Neuronal stem cell (in vitro differentiated cells): ENCODE measurements around the gene GPN1.

Source experiments
- DNase-seq: peaks from one replicate; pipeline ENCODE4 v3.0.0-alpha.2; 2013; ENCODE audit warnings: low spot score
- H2AFZ ChIP-seq: one replicate; pipeline ENCODE4 v1.6.1; 2013; ENCODE audit warnings: mild to moderate bottlenecking, low read length, inconsistent platforms
- H2AK5ac ChIP-seq: 2 replicates; pipeline ENCODE4 v1.6.1; 2013; ENCODE audit warnings: low read depth, mild to moderate bottlenecking, inconsistent platforms, low read length, moderate library complexity, mixed read lengths
- H2BK120ac ChIP-seq: 2 replicates; pipeline ENCODE4 v1.6.1; 2013; ENCODE audit warnings: low read depth, mild to moderate bottlenecking, inconsistent platforms, low read length, moderate library complexity, mixed read lengths
- H2BK12ac ChIP-seq: one replicate; pipeline ENCODE4 v1.6.1; 2013; ENCODE audit warnings: low read length, inconsistent platforms
- H2BK15ac ChIP-seq: 2 replicates; pipeline ENCODE4 v1.6.1; 2013; ENCODE audit warnings: mild to moderate bottlenecking, low read length, inconsistent platforms, mixed read lengths
- H2BK5ac ChIP-seq: one replicate; pipeline ENCODE4 v1.6.1; 2013; ENCODE audit warnings: inconsistent platforms, mild to moderate bottlenecking, low read length, moderate library complexity
- H3K14ac ChIP-seq: one replicate; pipeline ENCODE4 v1.6.1; 2013; ENCODE audit warnings: low read length, inconsistent platforms
- H3K18ac ChIP-seq: 2 replicates; pipeline ENCODE4 v1.6.1; 2013; ENCODE audit warnings: low read length, inconsistent platforms
- H3K23ac ChIP-seq: 2 replicates; pipeline ENCODE4 v1.6.1; 2013; ENCODE audit warnings: low read depth, mild to moderate bottlenecking, mixed read lengths, low read length, inconsistent platforms; ENCODE audit not compliant: poor library complexity
- H3K27ac ChIP-seq: replicated peaks from 3 replicates; pipeline ENCODE4 v1.5.1; 2013; ENCODE audit warnings: low read length, inconsistent platforms
- H3K27me3 ChIP-seq, 3 experiments: 2 replicates each; pipeline ENCODE4 v1.6.1; 2013; ENCODE audit warnings: low read length in 3 of 3, mild to moderate bottlenecking in 2 of 3, inconsistent platforms in 1 of 3, low read depth in 1 of 3, mixed read lengths in 1 of 3, moderate library complexity in 1 of 3; ENCODE audit not compliant: control insufficient read depth in 3 of 3, insufficient read depth in 3 of 3
- H3K36me3 ChIP-seq, 2 donors: replicated peaks in 1 of 2; 2 replicates each; pipeline ENCODE4 v1.6.1; 2013; ENCODE audit warnings: low read length in 2 of 2; ENCODE audit not compliant: control insufficient read depth in 2 of 2, insufficient read depth in 2 of 2
- H3K4ac ChIP-seq: 2 replicates; pipeline ENCODE4 v1.6.1; 2013; ENCODE audit warnings: inconsistent platforms, mild to moderate bottlenecking, low read length, moderate library complexity
- H3K4me1 ChIP-seq, 2 donors: 1 replicate in 1 of 2; 2 replicates in 1 of 2; pipeline ENCODE4 v1.6.1; 2013; ENCODE audit warnings: low read length in 2 of 2, low read depth in 1 of 2; ENCODE audit not compliant: control insufficient read depth in 2 of 2, insufficient read depth in 1 of 2
- H3K4me2 ChIP-seq: one replicate; pipeline ENCODE4 v1.6.1; 2013; ENCODE audit warnings: mild to moderate bottlenecking, low read length, inconsistent platforms; ENCODE audit not compliant: insufficient read depth, poor library complexity, severe bottlenecking
- H3K4me3 ChIP-seq, 2 donors: 2 replicates each; pipeline ENCODE4 v1.5.1; 2013; ENCODE audit warnings: low read length in 2 of 2, mild to moderate bottlenecking in 2 of 2, inconsistent platforms in 1 of 2, moderate library complexity in 1 of 2
- H3K79me1 ChIP-seq: one replicate; pipeline ENCODE4 v1.6.1; 2013; ENCODE audit warnings: low read depth, mild to moderate bottlenecking, inconsistent platforms, low read length, moderate library complexity
- H3K9ac ChIP-seq: one replicate; pipeline ENCODE4 v1.6.1; 2013; ENCODE audit warnings: mild to moderate bottlenecking, low read depth, low read length, inconsistent platforms; ENCODE audit not compliant: poor library complexity
- H3K9me3 ChIP-seq, 2 donors: replicated peaks in 1 of 2; 2 replicates each; pipeline versions ENCODE3 to v1.6.1; 2013; ENCODE audit warnings: low read length in 2 of 2, mild to moderate bottlenecking in 2 of 2, inconsistent platforms in 1 of 2, low read depth in 1 of 2, mixed read lengths in 1 of 2, moderate library complexity in 1 of 2; ENCODE audit not compliant: control insufficient read depth in 2 of 2, insufficient read depth in 1 of 2
- H4K8ac ChIP-seq: one replicate; pipeline ENCODE4 v1.6.1; 2013; ENCODE audit warnings: low read depth, mild to moderate bottlenecking, inconsistent platforms, low read length, moderate library complexity
- H4K91ac ChIP-seq: one replicate; pipeline ENCODE4 v1.6.1; 2013; ENCODE audit warnings: low read length, low read depth, mild to moderate bottlenecking, inconsistent platforms; ENCODE audit not compliant: poor library complexity
- WGBS, 2 donors: extraction: QIAGEN DNeasy Blood & Tissue Kit; methylation state at CpG; one replicate each; pipeline ENCODE4 v1.1.7; 2013; ENCODE audit warnings: missing lambda C conversion rate in 2 of 2, mixed read lengths in 1 of 2; ENCODE audit not compliant: insufficient read length in 2 of 2, insufficient replicate concordance in 1 of 2; ENCODE audit errors: extremely low coverage in 2 of 2; 5-methylcytosine and 5-hydroxymethylcytosine counted together

GPN1 gene

DNA sequence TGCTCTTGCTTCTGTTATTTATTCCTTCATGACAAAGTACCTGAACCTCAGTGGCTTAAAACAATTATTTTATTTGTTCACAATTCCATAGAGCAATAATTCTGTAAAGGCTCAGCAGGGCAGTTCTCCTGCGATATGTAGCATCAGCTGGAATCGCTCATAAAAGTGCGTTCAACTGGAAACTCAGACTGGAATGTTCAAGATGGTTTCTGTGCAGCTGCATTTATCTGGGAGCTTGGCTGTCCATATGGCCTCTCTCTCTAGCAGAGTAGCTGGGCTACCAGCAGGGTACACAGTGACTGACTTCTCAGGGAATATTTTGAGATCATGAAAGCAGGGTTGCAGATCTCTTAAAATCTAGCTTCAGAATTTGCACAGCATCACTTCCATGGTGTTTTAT, 13.5 kb upstream of the GPN1 start:
- Histone ChIP-seq H2AFZ (no peak overlapping the region), H3K4me2 (no peak overlapping the region), H3K36me3 (peaks cover 18 to 94% of the 10 kb centered on the region in 2 donors), H3K14ac (no peak overlapping the region), H3K23ac (no peak overlapping the region), H2BK12ac (no peak overlapping the region), H2BK15ac (no peak overlapping the region), H3K9me3 (no peaks in the 10 kb centered on the region), H3K27ac (no peak overlapping the region), H3K4me1 (no peaks in the 10 kb centered on the region), H4K91ac (no peak overlapping the region), H3K4me3 (no peak overlapping the region), H2AK5ac (no peak overlapping the region), H3K79me1 (no peaks in the 10 kb centered on the region), H2BK120ac (no peak overlapping the region), H3K27me3 (no peaks in the 10 kb centered on the region), H3K9ac (no peak overlapping the region), H3K18ac (no peak overlapping the region), H2BK5ac (no peak overlapping the region), H4K8ac (no peak overlapping the region), H3K4ac (no peak overlapping the region)
- no peak for DNase-seq
- no CpG with 5 or more reads among the region's 3 CpGs for WGBS, 2 donors

DNA sequence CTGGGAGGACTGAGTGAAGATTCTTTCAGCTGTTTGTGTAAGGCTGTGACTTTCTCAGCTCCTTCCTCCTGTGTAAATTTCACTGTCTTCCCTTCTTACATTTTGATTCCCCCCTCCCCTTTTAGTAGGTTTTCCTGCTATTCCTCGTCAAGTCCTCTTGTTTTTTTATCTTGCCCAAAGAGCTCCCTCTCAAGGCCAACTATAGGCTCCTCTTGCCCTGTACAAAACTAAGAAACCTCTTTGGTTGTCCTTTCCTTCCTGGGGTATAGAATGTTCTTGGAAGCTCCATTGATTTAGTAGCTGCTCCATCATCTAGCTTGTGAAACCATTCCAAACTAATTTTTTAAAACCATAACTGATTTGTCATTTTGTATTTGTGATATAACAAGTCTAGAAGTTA, 7.3 kb upstream of the GPN1 start:
- no peak overlapping the region for H2BK12ac ChIP-seq
- H3K18ac ChIP-seq, result no peak overlapping the region
- H3K14ac ChIP-seq, result no peak overlapping the region
- no peak overlapping the region for H4K91ac ChIP-seq
- no peak overlapping the region for H3K4me2 ChIP-seq
- no peak overlapping the region for H3K4ac ChIP-seq
- no peaks in the 10 kb centered on the region for H3K27me3 ChIP-seq
- H4K8ac ChIP-seq, result no peak overlapping the region
- no peak overlapping the region for H2BK5ac ChIP-seq
- no peak overlapping the region for H3K23ac ChIP-seq
- peaks cover 15 to 89% of the 10 kb centered on the region in 2 donors for H3K36me3 ChIP-seq
- H2AK5ac ChIP-seq, result no peak overlapping the region
- no peak overlapping the region for H3K4me3 ChIP-seq
- peaks cover 0 to 5% of the 10 kb centered on the region in 2 donors for H3K4me1 ChIP-seq
- H3K9ac ChIP-seq, result no peak overlapping the region
- H3K9me3 ChIP-seq, result no peaks in the 10 kb centered on the region
- no CpG with 5 or more reads among the region's 1 CpG for whole genome bisulfite sequencing, 2 donors
- no peaks in the 10 kb centered on the region for H3K79me1 ChIP-seq
- H2BK120ac ChIP-seq, result no peak overlapping the region
- H3K27ac ChIP-seq, result no peak overlapping the region
- H2BK15ac ChIP-seq, result no peak overlapping the region
- DNase-seq, result no peak
- no peak overlapping the region for H2AFZ ChIP-seq

DNA sequence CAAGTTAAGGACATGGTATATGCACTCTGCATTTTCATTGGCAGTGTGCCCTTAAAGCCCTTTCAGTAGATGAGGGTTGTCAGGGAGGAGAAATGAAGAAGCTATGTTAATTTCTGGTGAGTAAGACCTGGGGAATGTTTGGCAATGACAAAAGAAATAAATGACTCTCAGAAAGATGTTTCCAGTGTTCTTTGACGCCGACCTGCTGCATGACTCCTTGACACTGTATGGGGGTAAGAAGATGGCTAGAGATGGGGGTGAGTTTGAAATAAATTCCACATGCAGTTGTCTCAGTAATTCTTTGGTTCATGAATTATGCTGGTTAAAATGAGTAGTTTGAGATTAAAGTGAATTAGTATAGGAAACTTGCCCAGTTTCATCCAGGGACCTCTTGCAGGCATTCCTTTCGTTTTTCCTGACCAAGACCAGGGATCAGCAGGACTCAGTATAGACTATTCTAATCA, 5.9 kb upstream of the GPN1 start:
- H3K14ac ChIP-seq, result no peak overlapping the region
- H3K4ac ChIP-seq, result no peak overlapping the region
- H3K4me1 ChIP-seq, result peaks cover 0 to 7% of the 10 kb centered on the region in 2 donors
- H2BK12ac ChIP-seq, result no peak overlapping the region
- no peak overlapping the region for H3K4me3 ChIP-seq
- no peak overlapping the region for H2BK120ac ChIP-seq
- H3K27me3 ChIP-seq, result no peaks in the 10 kb centered on the region
- no peak overlapping the region for H3K18ac ChIP-seq
- H3K9me3 ChIP-seq, result no peaks in the 10 kb centered on the region
- no peak overlapping the region for H4K91ac ChIP-seq
- no CpG with 5 or more reads among the region's 3 CpGs for WGBS, 2 donors
- H3K23ac ChIP-seq, result no peak overlapping the region
- no peak overlapping the region for H3K9ac ChIP-seq
- no peak overlapping the region for H3K27ac ChIP-seq
- H2BK15ac ChIP-seq, result no peak overlapping the region
- DNase-seq, result no peak
- H3K79me1 ChIP-seq, result no peaks in the 10 kb centered on the region
- H2AK5ac ChIP-seq, result no peak overlapping the region
- H3K36me3 ChIP-seq, result peaks cover 8 to 75% of the 10 kb centered on the region in 2 donors
- no peak overlapping the region for H2BK5ac ChIP-seq
- no peak overlapping the region for H4K8ac ChIP-seq
- no peak overlapping the region for H3K4me2 ChIP-seq
- H2AFZ ChIP-seq, result no peak overlapping the region

DNA sequence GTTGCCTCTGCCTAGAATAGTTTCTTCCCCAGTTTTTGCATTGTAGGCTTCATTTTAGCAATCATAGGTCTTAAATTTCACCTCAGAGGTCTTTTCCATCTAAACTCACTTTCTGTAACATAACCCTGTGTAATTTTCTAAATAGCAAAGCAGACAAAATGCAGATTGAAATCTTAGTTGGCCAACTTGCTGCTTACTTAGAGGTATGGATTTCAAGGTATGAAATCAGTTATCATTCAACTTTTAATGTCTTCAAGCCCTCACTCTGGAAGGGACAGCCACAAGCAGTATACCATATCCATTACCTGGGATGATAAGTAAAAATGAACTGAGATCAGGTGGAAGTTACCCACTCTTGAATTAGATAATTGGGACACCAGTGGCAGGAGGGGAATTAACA, 3.9 kb upstream of the GPN1 start:
- Histone ChIP-seq H3K4me1 (peaks cover 4 to 7% of the 10 kb centered on the region in 2 donors), H3K4me2 (no peak overlapping the region), H2BK5ac (no peak overlapping the region), H3K9me3 (no peaks in the 10 kb centered on the region), H3K36me3 (peaks cover 8 to 55% of the 10 kb centered on the region in 2 donors), H2BK120ac (no peak overlapping the region), H3K27ac (no peak overlapping the region), H3K4me3 (no peak overlapping the region), H4K8ac (no peak overlapping the region), H3K14ac (no peak overlapping the region), H2BK15ac (no peak overlapping the region), H3K79me1 (peaks cover 2% of the 10 kb centered on the region), H3K27me3 (no peaks in the 10 kb centered on the region), H3K9ac (no peak overlapping the region), H2BK12ac (no peak overlapping the region), H2AFZ (no peak overlapping the region), H3K18ac (no peak overlapping the region), H2AK5ac (no peak overlapping the region), H3K4ac (no peak overlapping the region), H3K23ac (no peak overlapping the region), H4K91ac (no peak overlapping the region)
- no peak for DNase-seq
